HG03460 (cell line): Measurements from ENCODE around the gene DEFB124.
"Not testable (repeated sequence)": the region's sequence is repeated elsewhere in the genome, so short reads cannot be mapped to it uniquely, and the experiment has no call there.

ENCODE experiments used
- ATAC-seq: cut with Tn5 transposase; IDR thresholded peaks from one replicate; pipeline ENCODE4 v1.9.1; 2021; ENCODE audit not compliant: unreplicated experiment

The DEFB124 gene

DNA sequence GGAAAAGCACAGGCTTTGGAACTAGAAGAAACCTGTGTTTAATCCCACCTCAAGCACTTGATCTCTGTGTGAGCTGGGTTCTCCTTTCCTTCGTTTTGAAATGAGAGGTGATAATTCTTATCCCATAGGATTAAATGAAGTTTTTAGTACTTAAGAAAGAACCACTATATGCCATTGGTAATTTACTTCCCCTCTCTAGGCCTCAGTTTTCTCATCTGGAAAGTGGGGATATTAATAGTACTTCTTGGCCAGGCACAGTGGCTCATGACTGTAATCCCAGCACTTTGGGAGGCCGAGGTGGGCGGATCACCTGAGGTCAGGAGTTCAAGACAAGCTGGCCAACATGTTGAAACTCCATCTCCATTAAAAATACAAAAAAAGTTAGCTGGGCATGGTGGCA, 14.2 kb upstream of the DEFB124 start:
- ATAC-seq: no peak

GRCh38 chr20:31488115-31488514, 13.2 kb upstream of the DEFB124 start:
- no peak for ATAC-seq

DNA sequence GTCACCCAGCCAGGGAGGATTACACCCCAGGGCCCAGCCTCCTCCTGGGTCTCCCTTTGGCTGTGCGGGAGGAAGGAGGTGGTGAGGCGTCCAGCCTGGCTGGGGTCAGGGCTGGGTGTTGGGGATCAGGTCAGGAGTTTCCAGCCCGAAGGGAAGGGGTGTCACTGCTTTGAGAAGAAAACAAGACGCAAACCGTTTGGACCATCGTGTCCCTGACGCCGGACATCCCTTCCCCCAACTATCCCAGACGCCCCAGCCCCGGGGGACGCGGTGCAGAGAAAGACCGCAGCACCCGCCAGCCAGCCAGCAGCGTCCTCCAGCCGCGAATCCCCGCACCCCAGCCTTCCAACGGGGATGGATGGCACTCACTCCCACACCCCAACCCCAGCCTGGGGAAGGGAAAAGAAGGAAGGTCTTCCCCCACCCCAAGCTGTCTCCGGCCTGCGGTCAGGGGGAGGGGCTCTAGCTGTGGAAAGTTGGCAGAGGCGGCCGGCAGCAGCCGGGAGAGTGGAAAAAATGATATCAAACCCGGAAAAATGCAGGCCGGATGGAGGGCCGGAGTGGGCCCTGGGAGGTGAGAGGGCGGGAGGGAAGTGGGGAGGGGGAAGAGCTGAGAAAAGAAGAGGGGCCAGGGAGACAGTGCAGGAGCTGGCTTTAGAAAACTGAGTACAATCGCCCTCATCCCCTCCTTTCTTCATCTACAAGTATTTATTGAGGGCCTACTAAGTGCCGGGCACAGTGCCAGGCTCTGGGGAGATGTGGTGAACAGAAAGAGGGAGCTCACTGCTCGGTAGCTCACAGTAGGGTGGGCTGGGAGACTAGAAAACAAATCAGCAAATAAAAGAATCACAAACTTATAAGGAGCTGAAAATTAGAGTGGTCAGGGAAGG, 10.8 kb upstream of the DEFB124 start:
- no peak for ATAC-seq

GRCh38 chr20:31484001-31484400, 9.1 kb upstream of the DEFB124 start:
- no peak for ATAC-seq

DNA sequence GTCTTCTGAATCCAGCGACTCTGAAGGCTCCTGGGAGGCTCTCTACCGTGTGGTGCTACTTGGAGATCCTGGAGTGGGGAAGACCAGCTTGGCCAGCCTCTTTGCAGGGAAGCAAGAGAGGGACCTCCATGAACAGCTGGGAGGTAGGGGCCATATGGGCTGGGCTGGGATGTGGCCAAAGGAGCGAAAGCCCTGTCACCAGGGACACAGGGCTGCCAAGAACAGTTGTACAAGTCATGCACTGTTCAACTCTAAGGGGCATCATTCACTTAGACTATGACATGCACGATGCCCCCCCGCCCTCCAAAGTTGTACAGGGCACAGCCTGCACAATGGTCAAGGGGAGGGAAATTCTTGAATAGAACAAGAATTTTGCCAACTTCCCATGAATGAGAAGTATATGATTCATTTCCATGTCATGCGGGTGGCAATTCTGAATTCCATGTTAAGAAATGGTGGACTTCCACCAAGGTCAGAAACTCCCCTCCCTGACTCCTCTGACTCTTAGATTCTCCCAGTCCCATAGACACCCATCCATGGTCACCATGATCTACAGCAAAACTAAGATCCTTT, 1.8 kb upstream of the DEFB124 start:
- ATAC-seq: no peak

GRCh38 chr20:31476294-31476585, 1.3 kb upstream of the DEFB124 start:
- no peak for ATAC-seq

DNA sequence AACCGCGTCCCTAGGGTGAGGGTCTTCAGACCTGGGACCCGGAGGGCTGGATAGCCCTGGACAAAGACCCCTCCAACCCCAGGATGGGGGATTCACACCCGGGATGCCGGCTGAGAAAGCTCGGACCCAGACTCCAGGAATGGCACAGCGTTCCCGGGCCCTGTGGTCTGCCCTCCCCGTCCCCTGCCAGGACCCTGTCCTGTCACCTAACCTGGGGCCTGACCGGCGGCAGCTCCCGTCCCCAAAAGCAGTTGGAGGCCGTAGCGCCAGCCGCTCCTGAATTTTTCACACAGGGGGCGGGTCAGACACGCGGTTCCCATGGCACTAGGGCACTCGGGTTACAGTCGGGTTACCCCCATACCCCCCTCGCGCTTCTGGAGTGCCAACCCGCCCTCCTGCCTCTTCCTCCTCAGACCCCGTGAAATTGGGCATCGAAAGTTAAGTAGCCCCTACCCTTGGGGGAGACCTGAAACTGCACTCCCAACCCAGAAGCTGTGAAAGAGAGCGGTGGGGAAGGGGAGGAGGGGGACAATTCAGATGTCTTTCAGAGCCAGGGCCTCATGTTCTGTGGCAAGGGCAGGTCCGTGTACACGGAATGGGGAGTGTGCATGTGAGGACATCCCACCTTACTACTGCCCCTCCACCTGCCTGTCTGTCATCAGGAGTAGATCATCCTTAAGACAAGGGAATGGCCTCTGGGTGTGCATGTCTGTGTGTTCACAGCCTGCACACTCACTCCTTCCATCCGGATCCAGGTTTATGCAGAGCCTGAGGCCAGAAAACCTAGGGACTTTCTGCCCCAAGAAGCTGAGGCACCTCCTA, 756 bp upstream of the DEFB124 start:
- no peak for ATAC-seq

DNA sequence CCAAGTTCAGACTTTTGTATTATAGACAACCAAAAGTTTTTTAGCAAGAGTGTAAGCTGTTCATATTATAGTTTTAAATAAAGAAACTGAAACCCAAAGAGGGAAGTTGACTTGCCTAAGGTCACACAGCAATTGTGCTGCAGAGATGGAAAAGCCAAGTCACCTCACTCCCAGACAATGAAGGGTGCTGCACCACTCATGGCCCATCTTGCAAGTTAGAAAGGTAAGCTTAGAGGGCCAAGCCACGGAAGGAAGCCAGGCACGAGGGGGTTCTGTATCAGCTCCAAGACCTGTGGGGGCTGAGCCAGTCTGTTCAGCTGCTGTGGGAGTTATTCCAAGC, 860 bp downstream of the DEFB124 start:
- no peak for ATAC-seq

DNA sequence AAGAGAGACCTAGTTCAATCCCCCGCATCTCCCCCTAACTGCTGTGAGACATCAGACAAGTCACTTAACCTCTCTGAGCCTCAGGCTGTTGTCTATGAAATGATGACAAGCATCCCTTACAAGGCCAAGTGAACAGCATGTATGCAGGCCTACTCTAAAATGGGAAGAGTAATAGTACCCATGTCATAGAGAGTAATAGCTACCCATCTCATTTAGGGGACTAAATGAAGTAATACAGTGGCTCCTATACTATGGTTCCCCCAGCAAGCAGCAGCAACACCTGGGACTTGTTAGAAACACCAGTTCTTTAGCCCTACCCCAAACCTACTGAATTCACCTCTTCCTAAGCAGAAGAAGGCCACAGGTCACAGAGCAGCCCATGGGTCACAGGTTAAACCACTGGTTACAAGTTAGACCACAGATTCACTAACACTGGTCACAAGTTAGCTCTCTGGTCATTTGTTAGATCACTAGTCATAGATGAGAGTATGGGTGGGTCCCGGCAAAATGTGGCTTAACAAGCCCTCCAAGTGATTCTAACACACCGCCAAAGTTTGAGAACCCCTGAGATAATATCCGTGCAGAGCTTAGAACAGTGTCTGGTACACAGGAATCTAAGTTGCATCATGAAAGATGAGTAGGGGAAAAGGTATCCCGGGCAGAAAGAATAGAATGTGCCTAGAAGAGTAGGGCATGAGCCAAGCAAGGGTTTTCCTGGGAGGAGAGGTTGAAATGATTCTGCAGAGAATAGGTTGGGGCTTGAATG, 1.4 kb downstream of the DEFB124 start:
- no peak for ATAC-seq

DNA sequence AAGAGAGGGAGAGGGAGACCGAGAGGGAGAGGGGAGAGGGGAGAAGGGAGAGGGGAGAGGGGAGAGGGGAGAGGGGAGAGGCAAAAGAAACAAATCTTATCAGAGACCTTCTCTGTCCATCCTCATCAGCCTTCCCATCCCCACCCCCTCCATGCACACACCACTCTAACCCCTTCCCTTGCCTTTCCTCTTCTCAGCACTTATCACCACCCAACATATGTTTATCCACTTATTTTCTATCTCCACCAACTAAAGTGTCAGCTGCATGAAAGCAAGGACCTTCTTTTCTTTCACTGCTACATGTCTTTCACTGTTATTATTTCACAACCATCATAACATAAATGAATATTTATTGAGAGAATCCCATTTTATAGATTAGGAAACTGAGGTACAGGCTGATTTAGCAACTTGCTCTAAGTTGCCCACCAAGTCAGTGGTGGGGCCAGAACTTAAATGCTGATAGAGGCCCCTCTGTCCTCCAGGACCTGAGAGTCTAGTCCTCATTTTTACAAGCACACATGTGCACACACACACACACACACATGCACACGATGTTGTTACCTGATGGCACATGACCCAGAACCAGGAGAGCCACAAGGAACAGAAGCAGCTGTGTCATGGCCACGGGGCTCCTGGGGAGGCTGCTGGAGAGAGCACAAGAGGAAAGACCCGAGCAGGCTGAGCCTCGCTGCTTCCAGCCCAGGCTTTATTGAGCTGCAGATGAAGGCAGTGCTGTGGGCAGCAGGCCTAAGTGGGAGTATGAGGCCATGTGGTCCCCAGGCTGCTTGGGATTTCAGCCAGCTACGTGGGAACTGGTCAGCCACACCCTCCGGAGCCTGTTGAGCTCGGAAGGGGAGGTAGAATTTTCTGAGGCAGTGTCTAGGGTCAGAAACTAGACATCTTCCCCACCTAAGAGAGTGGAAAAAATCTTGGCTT, 2.3 kb downstream of the DEFB124 start:
- ATAC-seq: no peak

GRCh38 chr20:31470946-31471345, 4.0 kb downstream of the DEFB124 start:
- not testable (repeated sequence) for ATAC-seq

DNA sequence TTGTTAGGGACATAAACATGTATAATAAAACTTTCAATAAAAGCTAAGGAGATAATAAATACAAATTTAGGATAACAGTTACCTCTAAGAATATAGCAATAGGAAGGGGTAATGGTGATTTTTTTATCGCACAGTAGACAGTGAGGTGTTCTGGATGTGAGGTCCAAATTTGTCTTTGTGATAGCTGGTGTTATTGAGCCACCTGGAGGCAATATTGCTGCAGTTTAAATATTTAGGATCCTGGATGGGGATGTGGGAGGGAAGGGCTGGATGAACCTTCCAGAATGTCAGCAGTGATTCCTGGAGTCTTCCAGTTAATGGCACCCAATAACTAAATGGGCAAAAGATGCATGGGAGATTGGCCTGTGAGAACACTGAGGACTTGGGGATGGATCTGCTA, 20.6 kb downstream of the DEFB124 start:
- no peak for ATAC-seq

GRCh38 chr20:31452575-31452974, 22.4 kb downstream of the DEFB124 start:
- no peak for ATAC-seq

GRCh38 chr20:31449511-31450414, 25.2 kb downstream of the DEFB124 start:
- ATAC-seq: no peak

GRCh38 chr20:31446084-31446819, 28.7 kb downstream of the DEFB124 start:
- ATAC-seq: no peak

- no peak for ATAC-seq
Measured at GRCh38 chr20:31440012-31440659, 34.8 kb downstream of the DEFB124 start, which contains the start of gene DEFB123. DEFB123 (plus strand) TSS chr20:31440632; CDS start chr20:31440699, 67 bp downstream.

DNA sequence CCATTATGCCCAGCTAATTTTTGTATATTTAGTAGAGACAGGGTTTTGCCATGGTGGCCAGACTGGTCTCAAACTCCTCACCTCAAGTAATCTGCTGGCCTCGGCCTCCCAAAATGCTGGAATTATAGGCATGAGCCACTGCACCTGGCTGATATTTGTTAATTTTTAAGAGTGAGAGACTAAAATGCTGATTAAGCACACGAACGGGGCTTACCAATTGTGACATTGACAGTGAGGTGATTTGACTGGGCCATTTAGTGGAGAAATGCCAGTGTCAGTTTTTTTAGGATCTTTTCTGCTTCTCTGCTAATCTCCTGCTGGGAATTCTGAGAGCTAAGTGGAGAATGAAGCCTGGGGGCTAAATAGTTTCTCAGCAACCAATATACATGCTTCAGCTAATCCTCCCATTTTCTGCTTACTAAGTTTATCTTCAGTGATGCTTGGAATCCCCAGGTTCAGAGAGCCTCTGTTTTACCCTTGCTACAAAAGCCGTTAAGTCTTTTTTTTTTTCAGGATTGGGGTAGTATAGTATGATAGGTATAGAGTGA, 44.3 kb downstream of the DEFB124 start:
- ATAC-seq: no peak

GRCh38 chr20:31427576-31427975, 47.4 kb downstream of the DEFB124 start:
- ATAC-seq: not testable (repeated sequence)
